ENCODE data around the gene SLC6A6.

SLC6A6 gene

DNA sequence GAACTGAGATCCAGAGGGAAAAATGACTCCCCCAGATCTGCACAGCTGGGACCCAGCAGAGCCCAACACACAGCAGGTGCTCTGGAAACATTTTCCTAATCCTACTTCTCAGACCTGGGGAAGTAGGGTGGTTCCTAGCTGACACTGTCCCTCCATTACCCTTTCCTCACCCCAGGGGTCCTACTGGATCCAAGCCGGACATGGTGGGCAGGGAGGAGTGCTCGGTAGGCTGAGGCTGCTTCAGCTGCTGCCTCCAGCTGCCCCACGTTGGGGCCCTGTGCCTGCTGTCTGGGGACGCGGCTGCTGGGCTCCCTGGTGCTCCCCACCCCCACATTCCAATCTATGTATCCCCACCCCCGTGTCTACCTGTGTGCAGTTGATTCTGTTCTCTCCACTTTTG, 29.8 kb upstream of the SLC6A6 start:
- DNase-seq (ENCODE audit: low read depth in 2 of 2) = no peak

DNA sequence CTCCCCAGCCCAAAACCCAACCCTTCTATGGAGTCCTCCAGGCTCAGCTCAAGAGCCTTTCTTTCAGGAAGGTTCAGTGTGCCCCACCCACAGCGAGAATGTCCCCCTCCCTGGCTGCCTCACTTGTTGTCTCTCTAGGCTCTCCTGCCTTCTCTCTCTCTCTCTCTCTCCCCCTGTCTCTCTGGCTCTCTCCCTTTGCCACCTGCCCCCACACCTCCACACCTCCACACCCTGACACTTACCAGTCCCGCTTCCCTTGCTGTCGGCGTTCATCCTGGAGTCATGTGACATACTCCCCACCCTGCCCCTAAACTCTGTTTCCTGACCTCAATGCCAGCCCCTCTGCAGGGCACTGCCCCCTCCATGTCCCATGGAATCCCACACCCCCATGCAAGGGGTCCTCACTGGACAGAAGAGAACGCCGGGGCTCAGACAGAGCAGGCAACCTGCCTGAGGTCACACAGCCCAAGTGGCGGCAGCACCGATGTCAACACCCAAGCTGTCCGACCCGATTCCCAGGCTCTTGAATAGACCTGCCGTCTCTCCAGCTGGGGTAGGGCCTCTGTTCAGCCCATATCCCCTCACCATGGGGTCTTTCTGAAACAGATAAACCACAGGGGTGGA, 28.5 kb upstream of the SLC6A6 start:
- DNase-seq (ENCODE audit: low read depth in 2 of 2) = no peak

DNA sequence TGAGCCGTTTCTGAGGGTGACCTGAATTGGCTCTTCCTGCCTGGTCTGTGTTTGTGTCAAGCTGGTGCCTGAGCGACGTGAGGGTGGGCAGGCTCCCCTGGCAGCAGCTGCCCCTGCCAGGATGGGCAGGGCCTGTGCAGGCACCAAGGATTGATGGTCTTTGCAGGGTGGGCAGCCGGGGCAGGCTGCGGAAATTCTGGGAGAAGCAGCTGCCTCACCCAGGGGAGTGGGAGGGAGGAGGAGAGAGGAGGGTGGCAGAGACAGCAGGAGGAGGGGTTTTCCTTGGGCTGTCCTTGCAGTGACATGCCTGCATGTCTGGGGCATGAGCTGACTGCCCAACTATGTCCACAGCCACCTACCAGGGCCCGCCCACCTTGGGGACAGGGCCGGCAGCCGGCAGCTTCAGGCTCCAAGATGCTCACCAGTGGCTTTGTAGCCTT, 27.9 kb upstream of the SLC6A6 start:
- DNase-seq (ENCODE audit: low read depth in 2 of 2) = no peak

DNA sequence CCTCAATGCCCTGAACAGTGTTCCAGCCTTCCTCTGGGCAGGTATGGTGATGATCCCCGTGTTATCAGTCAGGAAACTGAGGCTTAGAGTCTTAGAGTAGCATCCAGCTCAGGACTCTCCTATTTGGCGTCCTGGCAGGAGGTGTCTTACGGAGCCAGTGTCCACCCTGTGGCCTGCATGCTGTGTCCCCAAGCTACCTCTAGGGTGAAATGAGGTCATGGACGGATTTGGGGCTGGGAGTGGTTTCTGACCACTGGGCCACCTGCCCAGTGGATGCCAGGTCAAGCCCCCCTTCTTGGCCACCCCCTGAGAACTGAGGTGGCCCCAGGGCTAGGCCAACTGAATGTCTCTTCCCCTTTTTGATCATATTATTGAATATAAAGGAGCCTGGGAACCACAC, 27.2 kb upstream of the SLC6A6 start:
- DNase-seq (ENCODE audit: low read depth in 2 of 2) = no peak

DNA sequence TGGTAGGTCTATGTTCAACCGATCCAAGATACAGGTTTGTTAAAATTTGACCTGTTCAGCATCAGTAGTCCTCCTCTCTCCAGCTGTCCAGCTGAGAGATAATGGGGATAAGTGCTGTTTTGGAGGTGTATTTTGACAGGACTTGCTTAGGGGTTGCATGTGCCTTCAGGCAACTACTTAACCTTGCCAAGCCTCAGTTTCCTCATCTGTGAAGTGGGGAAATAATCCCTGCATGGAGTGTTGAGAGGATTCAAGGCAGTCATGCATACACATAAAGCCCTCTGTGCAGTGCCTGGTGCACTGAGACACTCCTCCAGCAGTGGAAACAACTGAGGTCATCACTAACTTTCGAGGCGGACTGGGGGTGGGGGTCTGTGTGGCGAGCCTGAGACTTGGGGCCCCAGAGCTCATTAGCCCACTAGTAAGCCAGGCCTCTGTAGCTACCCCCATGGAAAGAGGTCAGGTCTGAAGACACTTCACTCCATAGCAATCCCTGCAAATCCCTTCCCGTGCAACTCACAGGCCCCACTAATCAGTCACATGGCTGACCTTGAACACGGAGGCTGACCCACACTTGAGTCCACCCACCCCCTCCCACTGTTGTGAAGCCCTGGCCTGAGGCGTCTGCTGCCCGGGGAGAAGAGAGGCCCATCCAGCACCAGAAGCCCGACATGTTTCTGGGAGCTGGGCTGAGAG, 25.9 kb upstream of the SLC6A6 start:
- no peak for DNase-seq (ENCODE audit: low read depth in 2 of 2)

DNA sequence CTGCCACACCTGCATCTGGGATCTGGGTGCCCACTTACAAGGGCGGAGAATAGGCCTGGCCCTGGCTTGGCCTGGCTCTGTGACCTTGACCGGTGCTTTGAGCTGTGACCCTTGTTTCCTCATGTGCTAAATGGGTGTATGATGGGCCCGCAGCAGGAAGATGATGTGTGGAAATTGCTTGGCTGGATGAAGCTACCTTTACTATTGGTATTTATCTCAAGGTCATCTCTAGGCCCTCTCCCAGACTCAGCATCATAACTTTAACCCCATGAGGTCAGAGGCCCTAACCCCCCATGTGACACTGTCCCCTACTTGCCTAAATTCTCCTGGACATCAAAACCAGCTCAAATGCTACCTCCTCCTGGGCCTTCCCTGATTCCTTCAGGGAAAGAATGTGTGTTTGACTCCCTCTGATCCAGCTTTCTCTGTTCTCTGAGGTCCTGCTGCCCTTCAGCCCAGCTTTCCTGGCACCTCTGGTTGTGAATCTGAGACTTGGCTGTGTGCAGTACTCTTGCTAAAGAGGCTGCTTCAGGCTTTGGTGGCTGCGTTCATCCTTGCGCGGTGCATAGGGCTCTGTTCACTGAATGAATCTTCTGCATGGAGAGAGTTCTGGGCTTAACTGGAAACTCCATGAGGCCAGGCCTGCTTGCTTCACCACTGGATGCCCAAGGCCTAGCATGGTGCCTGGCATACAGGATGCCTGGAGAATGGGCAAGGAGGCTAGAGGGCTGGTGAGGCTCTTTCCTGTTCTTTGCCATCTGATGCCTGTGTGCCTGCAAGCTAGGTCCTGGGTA, 25.2 kb upstream of the SLC6A6 start:
- DNase-seq (ENCODE audit: low read depth in 2 of 2) = no peak

DNA sequence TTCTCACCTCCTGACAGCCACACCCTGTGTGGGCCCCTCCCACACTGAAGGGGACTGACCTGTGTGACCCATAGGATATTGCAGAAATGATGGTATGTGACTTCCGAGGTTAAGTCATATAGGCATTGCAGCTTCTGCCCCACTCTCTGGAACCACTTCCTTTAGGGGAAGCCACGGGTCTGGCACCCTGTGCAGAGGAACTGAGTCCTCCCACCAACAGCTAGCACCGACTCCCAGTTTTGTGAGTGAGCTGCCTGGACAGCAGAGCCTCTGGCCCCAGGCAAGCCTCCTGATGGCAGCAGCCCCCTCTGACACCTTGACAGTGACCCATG, 24.6 kb upstream of the SLC6A6 start:
- peak; percentile 7 to 11 for DNase-seq (ENCODE audit: low read depth in 2 of 2)

DNA sequence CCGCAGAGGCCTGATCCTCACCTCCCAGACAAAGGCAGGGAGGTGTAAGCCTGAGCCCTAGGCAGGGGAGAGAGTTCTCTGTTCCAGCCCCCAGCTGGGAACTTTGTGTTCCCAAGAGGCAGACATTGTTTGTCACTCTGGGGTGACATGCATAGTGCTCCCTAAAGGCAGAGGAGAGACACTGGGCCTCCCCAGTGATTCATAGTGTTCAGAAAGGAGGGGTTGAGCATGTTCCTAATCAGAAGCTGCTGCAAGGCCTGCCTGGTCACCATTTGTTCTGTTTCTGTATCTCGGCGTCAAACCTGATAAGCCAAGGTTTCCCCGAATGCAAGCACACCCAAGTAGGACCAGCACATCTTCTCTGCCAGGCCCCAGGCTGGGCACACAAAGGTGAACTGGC, 24.0 kb upstream of the SLC6A6 start:
- DNase-seq (ENCODE audit: low read depth in 2 of 2) = no peak

DNA sequence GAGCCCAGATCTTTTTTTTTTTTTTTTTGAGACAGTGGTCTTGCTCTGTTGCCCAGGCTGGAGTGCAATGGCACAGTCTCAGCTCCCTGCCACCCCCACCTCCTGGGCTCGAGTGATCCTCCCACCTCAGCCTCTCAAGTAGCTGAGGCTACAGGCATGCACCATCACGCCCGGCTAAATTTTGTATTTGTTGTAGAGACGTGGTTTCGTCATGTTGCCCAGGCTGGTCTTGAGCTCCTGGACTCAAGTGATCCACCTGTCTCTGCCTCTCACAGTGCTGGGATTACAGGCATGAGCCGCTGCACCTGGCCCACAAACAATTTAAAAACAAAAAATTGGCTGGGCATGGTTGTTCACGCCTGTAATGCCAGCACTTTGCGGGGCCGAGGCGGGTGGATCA, 22.6 kb upstream of the SLC6A6 start:
- no peak for DNase-seq (ENCODE audit: low read depth in 2 of 2)

DNA sequence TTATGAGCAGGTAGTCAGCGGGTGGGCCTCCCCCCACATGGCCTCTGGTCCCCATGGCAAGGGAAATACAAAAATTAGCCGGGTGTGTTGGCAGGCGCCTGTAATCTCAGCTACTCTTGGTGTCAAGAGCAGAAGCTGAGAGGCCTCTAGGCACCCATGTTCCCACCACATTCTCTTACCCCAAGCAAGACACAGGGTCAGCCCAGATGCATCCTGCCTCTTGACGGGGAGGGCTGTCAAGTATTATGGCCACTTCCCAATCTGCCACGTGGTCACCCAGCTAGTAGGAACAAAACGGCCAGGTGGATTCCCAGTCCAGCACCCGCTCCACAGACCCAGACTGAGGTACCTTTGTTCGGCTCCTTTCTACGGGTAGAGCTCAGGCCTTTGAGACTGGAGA, 16.2 kb upstream of the SLC6A6 start:
- DNase-seq (ENCODE audit: low read depth in 2 of 2) = no peak

DNA sequence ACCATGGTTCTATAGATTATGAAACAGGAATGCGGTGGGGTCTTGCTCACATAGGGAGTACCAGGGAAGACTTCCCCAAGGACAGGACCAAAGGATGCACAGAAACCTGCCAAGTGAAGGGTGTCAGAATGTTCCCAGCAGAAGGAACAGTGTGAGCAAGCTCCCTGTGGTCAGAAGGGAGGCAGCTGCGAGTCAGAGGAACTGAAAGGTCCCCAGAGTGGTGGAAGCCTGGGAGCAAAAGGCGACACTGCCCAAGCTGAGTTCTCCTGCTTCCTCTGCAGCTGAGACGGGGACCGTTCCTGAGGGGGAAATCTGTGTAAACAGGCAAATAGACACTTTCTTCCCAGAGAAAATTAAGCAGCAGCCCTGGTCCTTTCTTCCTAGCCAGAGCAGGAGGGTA, 14.2 kb upstream of the SLC6A6 start:
- DNase-seq (ENCODE audit: low read depth in 2 of 2) = no peak

DNA sequence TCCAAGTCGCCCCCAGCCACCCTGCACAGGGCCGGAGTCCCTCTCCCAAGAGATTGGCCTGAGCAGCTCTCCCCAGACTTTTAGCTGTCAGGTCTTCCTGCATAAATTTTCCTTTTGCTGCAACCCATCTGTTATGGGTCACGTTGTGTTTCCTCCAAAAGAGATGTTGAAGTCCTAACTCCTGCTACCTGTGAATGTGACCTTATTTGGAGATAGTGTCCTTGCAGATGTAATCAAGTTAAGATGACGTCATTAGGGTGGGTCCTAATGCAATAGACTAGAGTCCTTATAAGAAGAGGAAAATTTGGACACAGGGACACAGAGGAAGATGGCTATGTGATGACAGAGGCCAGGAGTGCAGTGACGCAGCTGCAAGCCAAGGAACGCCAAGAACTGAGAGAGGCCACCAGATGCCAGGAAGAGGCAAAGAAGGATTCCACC, 13.2 kb upstream of the SLC6A6 start:
- no peak for DNase-seq (ENCODE audit: low read depth in 2 of 2)

DNA sequence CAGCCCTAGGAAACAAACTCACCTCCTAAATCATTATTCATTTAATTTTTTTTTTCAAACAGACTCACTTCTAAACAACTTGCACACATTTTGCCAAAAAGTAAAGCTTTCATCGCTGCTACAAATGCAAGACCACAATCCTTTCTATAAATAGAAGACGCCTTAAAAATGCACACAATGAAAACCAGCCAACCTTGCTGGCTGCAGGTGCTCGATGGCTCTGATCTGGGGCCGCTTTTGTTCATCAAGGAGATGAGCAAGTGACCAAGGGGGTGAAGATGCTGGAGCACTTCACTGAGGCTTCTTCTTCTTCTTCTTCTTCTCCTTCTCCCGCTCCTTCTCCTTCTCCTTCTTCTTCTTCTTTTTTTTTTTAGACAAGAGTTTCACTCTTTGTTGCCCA, 12.7 kb upstream of the SLC6A6 start:
- no peak for DNase-seq (ENCODE audit: low read depth in 2 of 2)

DNA sequence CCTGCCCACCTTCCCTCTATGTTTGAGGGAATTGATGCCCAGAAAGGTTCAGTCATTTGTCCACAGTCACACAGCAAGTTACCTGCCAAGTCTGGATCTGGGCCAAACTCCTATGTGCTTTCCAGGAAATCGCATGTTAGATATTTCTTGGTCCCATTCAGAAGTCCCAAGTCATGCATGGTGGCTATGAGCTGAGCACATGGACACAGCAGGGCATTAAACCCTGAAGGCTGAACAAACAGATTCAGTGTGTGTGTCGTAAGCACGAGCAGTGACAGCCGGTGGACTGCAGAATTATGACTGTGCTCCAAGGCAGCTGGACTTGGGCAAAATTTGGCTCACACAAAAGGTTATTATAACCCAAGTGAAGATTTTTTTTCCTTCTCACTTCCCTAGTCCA, 11.4 kb upstream of the SLC6A6 start:
- no peak for DNase-seq (ENCODE audit: low read depth in 2 of 2)

DNA sequence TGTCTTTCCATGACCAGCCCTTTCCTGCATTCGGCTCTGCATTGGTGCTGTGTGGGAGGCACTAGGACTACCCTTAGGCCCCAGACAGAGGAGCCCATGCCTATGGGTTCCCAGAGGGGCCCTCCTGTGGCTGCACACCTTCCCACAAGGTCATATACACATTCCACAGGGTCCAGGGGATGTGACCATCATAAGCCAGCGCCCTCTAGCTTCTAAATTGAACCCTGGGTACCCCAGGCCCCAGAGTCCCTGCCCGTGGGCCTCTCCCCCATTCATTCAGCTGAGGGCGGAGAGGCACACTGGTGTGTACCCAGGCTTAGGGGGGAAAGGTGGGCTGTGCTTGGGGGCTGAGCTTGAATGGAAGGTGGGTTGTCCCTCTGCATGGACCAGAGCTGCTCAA, 10.2 kb upstream of the SLC6A6 start:
- no peak for DNase-seq (ENCODE audit: low read depth in 2 of 2)

DNA sequence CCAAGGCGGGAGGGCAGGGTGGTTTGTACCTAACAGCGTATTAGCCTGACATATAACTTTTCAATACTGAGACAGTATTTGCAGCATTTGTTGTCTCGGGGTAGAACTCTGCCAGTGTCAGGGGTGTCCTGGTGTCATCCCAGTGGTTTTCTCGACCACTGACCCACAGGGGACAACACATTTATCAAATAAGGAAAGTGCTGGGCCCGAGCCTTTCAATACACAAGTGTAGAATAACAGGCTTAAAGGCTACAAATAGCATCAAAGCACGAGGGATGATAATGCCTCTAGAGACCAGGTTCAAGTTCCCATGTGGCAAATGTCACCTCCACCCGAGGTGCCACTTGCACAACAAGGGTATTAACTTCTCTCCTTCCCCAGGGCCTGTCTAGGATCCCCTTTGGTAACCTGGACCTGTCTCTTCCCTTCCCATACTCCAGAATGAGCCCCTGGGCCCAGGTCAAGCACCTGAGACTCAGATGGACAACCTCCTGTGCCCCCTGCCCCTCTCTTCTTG, 9.5 kb upstream of the SLC6A6 start:
- no peak for DNase-seq (ENCODE audit: low read depth in 2 of 2)

DNA sequence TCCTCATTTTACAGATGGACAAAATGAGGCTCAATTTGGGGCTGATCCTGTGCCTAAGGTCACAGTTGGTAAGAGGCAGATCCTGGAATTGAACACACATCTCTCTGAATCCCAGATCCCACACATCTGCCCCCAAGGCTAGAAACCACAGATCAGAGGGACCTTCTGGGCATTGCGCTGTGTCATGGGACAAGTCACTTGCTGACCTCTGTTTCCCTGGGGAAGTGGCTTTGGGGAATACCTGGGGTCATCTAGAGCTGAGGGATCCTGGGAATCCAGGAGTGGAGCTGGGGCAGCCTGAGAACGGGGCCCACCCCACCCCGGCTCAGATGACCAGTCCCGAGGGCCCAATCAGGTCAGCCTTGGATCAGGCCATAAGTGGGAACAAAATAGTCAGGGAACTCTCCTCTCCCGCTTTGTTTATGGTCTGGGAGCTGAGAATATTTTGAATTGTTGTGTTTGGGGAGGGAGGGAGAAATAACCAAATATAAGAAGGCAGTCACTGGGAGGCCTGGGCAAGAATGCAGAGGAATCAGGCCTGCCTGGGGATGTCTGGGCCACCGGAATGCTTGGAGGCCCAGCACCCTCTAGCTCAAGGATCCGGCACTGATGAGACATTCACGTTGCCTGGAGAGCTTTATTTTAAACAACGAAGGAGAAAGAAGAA, 8.8 kb upstream of the SLC6A6 start:
- DNase-seq (ENCODE audit: low read depth in 2 of 2) = no peak

DNA sequence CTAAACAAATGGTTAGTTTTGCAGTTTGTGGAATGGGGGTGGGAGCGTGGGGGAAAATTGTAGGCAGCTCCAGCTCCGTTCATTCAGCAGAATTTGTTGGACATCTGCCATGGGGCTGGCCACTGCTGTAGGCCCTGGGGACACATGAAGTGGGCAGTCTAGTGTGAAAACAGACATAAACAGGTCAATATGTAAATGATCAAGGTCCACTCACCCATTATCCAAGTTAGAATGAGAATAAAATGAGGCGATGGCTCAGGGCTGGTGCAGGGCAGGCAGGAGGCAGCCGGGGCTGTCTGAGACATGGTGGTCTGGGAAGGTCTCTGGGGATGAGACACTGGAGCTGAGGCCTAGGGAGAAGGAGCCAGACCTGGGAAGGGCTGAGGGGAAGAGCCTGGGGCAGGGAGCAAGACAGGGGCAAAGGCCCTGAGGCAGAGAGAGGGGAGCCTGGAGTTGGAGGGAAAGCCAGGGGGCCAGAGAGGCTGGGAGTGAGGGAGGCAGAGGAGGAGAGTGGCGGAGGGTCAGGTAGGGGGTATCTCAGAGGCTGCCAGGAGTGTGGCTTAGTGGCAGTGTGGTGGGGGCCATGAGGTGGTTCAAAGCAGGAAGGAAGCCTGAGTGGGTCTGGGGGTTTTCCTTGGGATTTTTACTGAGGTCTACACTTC, 6.2 kb upstream of the SLC6A6 start:
- no peak for DNase-seq (ENCODE audit: low read depth in 2 of 2)

DNA sequence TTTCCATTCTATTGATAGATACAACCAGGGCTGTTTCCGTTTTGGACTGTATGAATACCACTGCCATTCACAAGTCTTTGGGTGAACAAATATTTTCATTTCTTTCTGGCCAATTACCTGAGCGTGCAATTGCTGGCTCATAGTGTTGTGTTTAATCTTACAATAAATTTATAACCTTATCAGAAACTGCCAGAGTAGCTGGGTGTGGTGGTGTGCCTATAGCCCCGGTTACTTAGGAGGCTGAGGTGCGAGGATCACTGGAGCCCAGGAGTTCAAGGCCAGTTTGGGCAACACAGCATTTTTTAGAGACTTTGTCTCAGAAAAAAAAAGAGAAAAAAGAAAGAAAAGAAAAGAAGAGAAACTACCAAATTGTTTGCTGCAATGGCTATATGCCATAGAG, 5.4 kb upstream of the SLC6A6 start:
- DNase-seq (ENCODE audit: low read depth in 2 of 2) = no peak

DNA sequence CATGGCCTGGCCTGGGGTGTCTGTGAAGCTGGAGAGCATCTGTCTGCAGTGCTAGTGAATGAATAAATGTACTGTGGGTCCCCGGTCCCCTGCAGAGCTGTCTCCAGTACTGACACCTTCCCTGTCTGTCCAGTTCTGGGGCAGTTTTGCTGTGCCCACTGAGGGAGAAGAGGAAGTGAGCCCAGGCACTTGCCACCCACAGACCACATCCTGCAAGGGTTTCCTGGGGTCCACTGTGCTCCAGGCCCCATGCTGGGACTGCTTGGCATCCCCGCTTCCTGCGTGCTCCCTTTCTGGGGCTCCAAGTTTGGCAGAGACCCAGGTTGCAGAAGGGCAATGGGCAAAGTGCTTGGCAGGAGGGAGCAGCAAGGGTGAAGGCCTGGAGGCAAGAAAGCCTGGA, 4.9 kb upstream of the SLC6A6 start:
- DNase-seq (ENCODE audit: low read depth in 2 of 2) = no peak

DNA sequence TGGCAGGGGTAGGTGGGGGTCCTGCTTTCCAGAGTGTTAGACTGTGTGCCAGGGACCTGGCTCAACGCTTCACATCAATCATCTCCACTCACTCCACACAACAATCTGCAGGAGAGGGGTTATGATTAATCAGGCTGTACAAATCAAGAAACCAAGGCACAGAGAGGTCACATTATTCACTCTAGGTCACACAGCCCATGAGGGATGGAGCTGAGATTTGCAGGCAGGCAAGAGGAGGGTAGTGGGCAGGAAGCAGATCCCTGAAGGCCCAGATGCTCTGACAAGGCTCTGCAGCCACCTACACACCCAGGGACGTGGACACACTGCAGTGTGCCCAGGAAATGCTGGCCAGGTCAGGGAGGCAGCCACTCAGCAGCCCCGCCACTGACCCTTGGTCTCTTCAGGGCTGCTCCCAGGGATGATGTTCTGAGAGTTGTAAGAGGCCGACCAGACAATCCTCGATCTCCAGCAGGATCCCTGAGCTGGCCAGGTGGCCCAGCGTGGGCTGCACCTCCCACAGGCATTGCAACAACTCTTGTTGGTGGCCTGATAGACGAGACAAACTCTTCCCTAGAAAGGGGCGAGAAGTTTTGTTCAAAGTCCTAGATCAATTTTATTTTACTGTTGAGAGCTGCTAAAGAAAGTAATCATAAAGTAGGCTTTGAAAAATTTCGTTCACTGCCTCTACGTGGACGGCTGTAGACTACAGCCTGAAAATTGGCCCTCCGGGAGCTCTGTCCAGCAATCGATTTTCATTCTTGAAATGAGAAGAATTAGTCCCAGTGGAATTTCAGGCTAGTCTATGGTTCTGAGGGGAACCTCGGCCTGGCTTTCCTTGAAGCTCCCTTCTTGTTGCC, 4.2 kb upstream of the SLC6A6 start:
- DNase-seq (ENCODE audit: low read depth in 2 of 2) = no peak

All from stimulated activated CD8-positive, alpha-beta memory T cell treated with anti-CD3 and anti-CD28 coated beads, Interleukin-2, amount 100 ng/mL, for 1 hour (primary cell).